Neural cell (in vitro differentiated cells): ENCODE measurements around the gene RHEBL1. TPM values are rescaled to one million over a fixed set of nuclear protein-coding genes. Genes with fewer than 3 reads are reported as not detected.

Source experiments
- H2AFZ ChIP-seq: fragments of 200-600, 300-800 bp; sonication (generic), shearing (Covaris generic); 2 replicates; pipeline ENCODE4 v1.6.0; 2014; ENCODE audit warnings: low read depth, mild to moderate bottlenecking, antibody characterized with exemption, low read length, moderate library complexity
- H3F3A ChIP-seq: fragments of 200-600 bp; shearing (Covaris generic); 2 replicates; pipeline ENCODE4 v1.6.1; 2016; ENCODE audit warnings: mild to moderate bottlenecking, moderate library complexity, mixed read lengths, antibody characterized with exemption, low read length; ENCODE audit not compliant: insufficient read depth, poor library complexity, severe bottlenecking
- H3K27ac ChIP-seq: fragments of 200-600, 300-800 bp; sonication (generic), shearing (Covaris generic); 2 replicates; pipeline ENCODE4 v1.5.1; 2014; ENCODE audit warnings: mild to moderate bottlenecking, low read length, moderate library complexity
- H3K27me3 ChIP-seq: fragments of 300-800, 200-600 bp; sonication (generic), shearing (Covaris generic); 2 replicates; pipeline ENCODE4 v1.6.0; 2014; ENCODE audit warnings: mild to moderate bottlenecking, low read depth, low read length, moderate library complexity; ENCODE audit not compliant: insufficient read depth
- H3K36me3 ChIP-seq: fragments of 300-800, 200-600 bp; sonication (generic), shearing (Covaris generic); 2 replicates; pipeline ENCODE4 v1.5.1; 2014; ENCODE audit warnings: mild to moderate bottlenecking, antibody characterized with exemption, low read length, moderate library complexity; ENCODE audit not compliant: insufficient read depth
- H3K4me2 ChIP-seq: fragments of 300-800, 200-600 bp; sonication (generic), shearing (Covaris generic); 2 replicates; pipeline ENCODE4 v1.6.0; 2014; ENCODE audit warnings: mild to moderate bottlenecking, low read length
- H3K4me3 ChIP-seq: fragments of 300-800, 200-600 bp; sonication (generic), shearing (Covaris generic); 2 replicates; pipeline ENCODE4 v1.5.1; 2014; ENCODE audit warnings: mild to moderate bottlenecking, low read length, moderate library complexity
- H3K79me2 ChIP-seq: fragments of 200-600 bp; shearing (Covaris generic); replicated peaks from 2 replicates; pipeline ENCODE4 v1.6.0; 2014; ENCODE audit warnings: mild to moderate bottlenecking, low read length, moderate library complexity; ENCODE audit not compliant: insufficient read depth
- H3K9ac ChIP-seq: fragments of 300-800, 200-600 bp; sonication (generic), shearing (Covaris generic); 2 replicates; pipeline ENCODE4 v1.6.1; 2016; ENCODE audit warnings: mild to moderate bottlenecking, low read length, mixed read lengths
- H3K9me2 ChIP-seq: fragments of 200-600 bp; shearing (Covaris generic); 2 replicates; pipeline ENCODE4 v1.6.1; 2016; ENCODE audit warnings: mild to moderate bottlenecking, low read length, mixed read lengths; ENCODE audit not compliant: insufficient read depth
- H3K9me3 ChIP-seq: fragments of 200-600, 300-800 bp; sonication (generic), shearing (Covaris generic); 2 replicates; pipeline ENCODE4 v1.6.1; 2016; ENCODE audit warnings: mild to moderate bottlenecking, mixed run types, low read length, moderate library complexity, mixed read lengths
- H4K20me1 ChIP-seq: fragments of 200-600 bp; shearing (Covaris generic); 2 replicates; pipeline ENCODE4 v1.6.1; 2016; ENCODE audit warnings: mild to moderate bottlenecking, mixed run types; ENCODE audit not compliant: insufficient read depth
- EP300 ChIP-seq: fragments of 450-650 bp; conservative IDR thresholded peaks from 2 replicates; pipeline ENCODE4 v1.6.1; 2014; ENCODE audit warnings: antibody characterized with exemption, mild to moderate bottlenecking, moderate library complexity; ENCODE audit not compliant: poor library complexity, severe bottlenecking
- EZH2 ChIP-seq: fragments of 200-600, 300-800 bp; shearing (Covaris generic), sonication (generic); IDR thresholded peaks from 2 replicates; pipeline ENCODE4 v1.6.1; 2014; ENCODE audit warnings: antibody characterized with exemption, low read length, borderline replicate concordance, mild to moderate bottlenecking; ENCODE audit not compliant: insufficient read depth, poor library complexity, severe bottlenecking
- MXI1 ChIP-seq: fragments of 450-650 bp; conservative IDR thresholded peaks from 2 replicates; pipeline ENCODE4 v1.6.1; 2014; ENCODE audit warnings: antibody characterized with exemption, mild to moderate bottlenecking; ENCODE audit not compliant: poor library complexity, severe bottlenecking
- POLR2AphosphoS5 ChIP-seq: IDR thresholded peaks from 2 replicates; pipeline ENCODE4 v1.6.1; 2012
- RAD21 ChIP-seq: fragments of 450-650 bp; conservative IDR thresholded peaks from 2 replicates; pipeline ENCODE4 v1.6.1; 2014; ENCODE audit warnings: antibody characterized with exemption, mild to moderate bottlenecking, moderate library complexity
- REST ChIP-seq: IDR thresholded peaks from 2 replicates; pipeline ENCODE4 v1.6.1; 2012; ENCODE audit warnings: borderline replicate concordance
- SMC3 ChIP-seq: fragments of 450-650 bp; conservative IDR thresholded peaks from 2 replicates; pipeline ENCODE4 v1.6.1; 2014; ENCODE audit warnings: antibody characterized with exemption, mild to moderate bottlenecking, moderate library complexity; ENCODE audit not compliant: poor library complexity
- TAF1 ChIP-seq: IDR thresholded peaks from 2 replicates; pipeline ENCODE4 v1.6.1; 2012; ENCODE audit warnings: low read depth
- polyA plus RNA-seq: library from polyadenylated mRNA; depleted of rRNA; stranded (reverse); fragments of >200 nt; gene quantifications from 2 replicates; pipeline ENCODE4 v1.2.3, GENCODE V29; 2014
- TF ChIP-seq, protein P1 (sequence below): fragments of 450-650 bp; IDR thresholded peaks from 2 replicates; pipeline ENCODE4 v1.5.1; 2014; ENCODE audit warnings: antibody characterized with exemption, mild to moderate bottlenecking, moderate library complexity; ENCODE audit not compliant: poor library complexity, severe bottlenecking

Gene RHEBL1
- polyA plus RNA-seq, 1 donor from 2014 or later, result 0.68 TPM

- Histone ChIP-seq H3K4me3 (peak overlapping the region; percentile 89), H3K9me3 (no peaks in the 10 kb centered on the region), H3K9ac (peak overlapping the region; percentile 66), H3K79me2 (no peaks in the 10 kb centered on the region), H3K27me3 (peaks cover 4% of the 10 kb centered on the region), H3F3A (no peaks in the 10 kb centered on the region), H3K9me2 (no peaks in the 10 kb centered on the region), H3K36me3 (no peaks in the 10 kb centered on the region), H4K20me1 (no peaks in the 10 kb centered on the region), H3K27ac (no peak overlapping the region), H3K4me2 (peak overlapping the region; percentile 85), H2AFZ (peak overlapping the region; percentile 80)
- TF ChIP-seq EZH2 (no peak), SMC3 (no peak), RAD21 (no peak), MXI1 (no peak), POLR2AphosphoS5 (no peak), TAF1 (no peak), REST (no peak), EP300 (no peak)
- TF ChIP-seq, protein P1, sequence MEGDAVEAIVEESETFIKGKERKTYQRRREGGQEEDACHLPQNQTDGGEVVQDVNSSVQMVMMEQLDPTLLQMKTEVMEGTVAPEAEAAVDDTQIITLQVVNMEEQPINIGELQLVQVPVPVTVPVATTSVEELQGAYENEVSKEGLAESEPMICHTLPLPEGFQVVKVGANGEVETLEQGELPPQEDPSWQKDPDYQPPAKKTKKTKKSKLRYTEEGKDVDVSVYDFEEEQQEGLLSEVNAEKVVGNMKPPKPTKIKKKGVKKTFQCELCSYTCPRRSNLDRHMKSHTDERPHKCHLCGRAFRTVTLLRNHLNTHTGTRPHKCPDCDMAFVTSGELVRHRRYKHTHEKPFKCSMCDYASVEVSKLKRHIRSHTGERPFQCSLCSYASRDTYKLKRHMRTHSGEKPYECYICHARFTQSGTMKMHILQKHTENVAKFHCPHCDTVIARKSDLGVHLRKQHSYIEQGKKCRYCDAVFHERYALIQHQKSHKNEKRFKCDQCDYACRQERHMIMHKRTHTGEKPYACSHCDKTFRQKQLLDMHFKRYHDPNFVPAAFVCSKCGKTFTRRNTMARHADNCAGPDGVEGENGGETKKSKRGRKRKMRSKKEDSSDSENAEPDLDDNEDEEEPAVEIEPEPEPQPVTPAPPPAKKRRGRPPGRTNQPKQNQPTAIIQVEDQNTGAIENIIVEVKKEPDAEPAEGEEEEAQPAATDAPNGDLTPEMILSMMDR, result no peak
Measured at GRCh38 chr12:49068879-49069506, 786 bp downstream of the RHEBL1 start.

GRCh38 chr12:49066120-49066519 is 3.7 kb downstream of the RHEBL1 start:
- Histone ChIP-seq H2AFZ (no peak overlapping the region), H3K36me3 (no peaks in the 10 kb centered on the region), H3K4me3 (no peak overlapping the region), H3K9ac (no peak overlapping the region), H3K9me3 (no peaks in the 10 kb centered on the region), H3K4me2 (no peak overlapping the region), H3K79me2 (no peaks in the 10 kb centered on the region), H3K27ac (no peak overlapping the region), H4K20me1 (no peaks in the 10 kb centered on the region), H3F3A (no peaks in the 10 kb centered on the region), H3K9me2 (no peaks in the 10 kb centered on the region), H3K27me3 (peaks cover 4% of the 10 kb centered on the region)
- no peak for TF ChIP-seq RAD21
